SK-N-DZ (cell line): ENCODE results near the gene CHST11.
"Not testable (repeated sequence)": the region's sequence is repeated elsewhere in the genome, so short reads cannot be mapped to it uniquely, and the experiment has no call there.

Experiments
- DNase-seq: peaks from one replicate; pipeline ENCODE4 v3.0.0-alpha.2; 2015; ENCODE audit warnings: low spot score

Gene CHST11

DNA sequence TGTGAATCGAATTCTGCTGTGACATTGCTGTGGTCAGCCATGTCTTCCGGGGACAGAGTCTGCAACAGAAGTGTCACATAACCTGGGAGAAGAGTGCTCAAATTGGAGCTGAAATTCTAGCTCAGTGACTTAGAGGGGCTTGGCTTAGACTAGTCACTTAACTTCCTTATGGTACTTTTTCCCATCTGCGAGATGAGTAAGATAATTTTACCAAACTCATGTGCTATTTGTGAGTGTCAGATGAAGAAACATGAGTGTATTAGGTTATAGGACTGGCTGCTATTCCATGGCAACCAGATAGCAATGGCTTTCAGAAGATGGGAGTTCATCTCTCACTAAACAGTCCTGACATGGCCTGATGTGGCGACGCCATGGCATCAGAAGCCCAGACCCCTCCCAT lies 104.1 kb downstream of the CHST11 start:
- no peak for DNase-seq

GRCh38 chr12:104562763-104563162 lies 106.0 kb downstream of the CHST11 start:
- no peak for DNase-seq

- not testable (repeated sequence) for DNase-seq
Measured at GRCh38 chr12:104564662-104565061, 107.9 kb downstream of the CHST11 start.

GRCh38 chr12:104565606-104566243 lies 109.0 kb downstream of the CHST11 start:
- DNase-seq: peak; percentile 56

GRCh38 chr12:104566244-104566993 lies 109.7 kb downstream of the CHST11 start:
- DNase-seq: no peak

GRCh38 chr12:104567832-104568486 lies 111.2 kb downstream of the CHST11 start:
- no peak for DNase-seq

GRCh38 chr12:104568487-104568868 lies 111.7 kb downstream of the CHST11 start:
- DNase-seq: no peak

DNA sequence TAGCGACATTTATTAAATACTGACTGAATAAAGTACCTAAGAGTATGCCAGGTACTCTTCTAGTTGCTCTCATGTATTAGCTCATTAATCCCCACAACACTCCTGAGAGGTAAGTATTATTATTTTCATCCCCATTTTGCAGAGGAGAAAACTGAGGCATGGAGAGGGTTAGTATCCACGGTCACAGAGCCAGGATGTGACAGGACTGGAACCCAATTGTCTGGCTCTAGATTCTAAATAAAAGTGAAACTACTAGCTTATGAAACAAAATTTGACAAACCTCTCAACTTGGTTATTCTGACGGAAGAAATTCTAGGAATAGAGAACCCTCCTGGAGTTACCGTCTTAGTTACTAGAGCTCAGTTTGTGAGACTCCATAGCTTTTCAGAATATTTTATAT lies 112.2 kb downstream of the CHST11 start:
- DNase-seq: no peak

GRCh38 chr12:104569346-104570173 lies 112.8 kb downstream of the CHST11 start:
- DNase-seq: no peak

- no peak for DNase-seq
Measured at GRCh38 chr12:104570174-104570907, 113.6 kb downstream of the CHST11 start.

- DNase-seq: no peak
Measured at GRCh38 chr12:104571328-104571727, 114.6 kb downstream of the CHST11 start.

DNA sequence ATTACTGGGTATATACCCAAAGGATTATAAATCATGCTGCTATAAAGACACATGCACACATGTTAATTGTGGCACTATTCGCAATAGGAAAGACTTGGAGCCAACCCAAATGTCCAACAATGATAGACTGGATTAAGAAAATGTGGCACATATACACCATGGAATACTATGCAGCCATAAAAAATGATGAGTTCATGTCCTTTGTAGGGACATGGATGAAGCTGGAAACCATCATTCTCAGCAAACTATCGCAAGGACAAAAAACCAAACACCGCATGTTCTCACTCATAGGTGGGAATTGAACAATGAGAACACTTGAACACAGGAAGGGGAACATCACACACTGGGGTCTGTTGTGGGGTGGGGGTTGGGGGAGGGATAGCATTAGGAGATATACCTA lies 117.6 kb downstream of the CHST11 start:
- DNase-seq: not testable (repeated sequence)

DNA sequence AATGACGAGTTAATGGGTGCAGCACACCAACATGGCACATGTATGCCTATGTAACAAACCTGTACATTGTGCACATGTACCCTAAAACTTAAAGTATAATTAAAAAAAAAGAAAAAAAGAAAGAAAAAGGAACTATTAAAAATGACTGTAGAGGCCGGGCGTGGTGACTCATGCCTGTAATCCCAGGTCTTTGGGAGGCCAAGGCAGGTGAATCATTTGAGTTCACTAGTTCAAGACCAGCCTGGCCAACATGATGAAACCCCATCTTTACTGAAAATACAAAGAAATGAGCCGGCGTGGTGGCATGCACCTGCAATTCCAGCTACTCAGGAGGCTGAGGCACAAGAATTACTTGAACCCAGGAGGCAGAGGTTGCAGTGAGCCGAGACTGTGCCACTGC lies 118.0 kb downstream of the CHST11 start:
- not testable (repeated sequence) for DNase-seq

GRCh38 chr12:104575442-104576186 lies 118.9 kb downstream of the CHST11 start:
- no peak for DNase-seq

DNA sequence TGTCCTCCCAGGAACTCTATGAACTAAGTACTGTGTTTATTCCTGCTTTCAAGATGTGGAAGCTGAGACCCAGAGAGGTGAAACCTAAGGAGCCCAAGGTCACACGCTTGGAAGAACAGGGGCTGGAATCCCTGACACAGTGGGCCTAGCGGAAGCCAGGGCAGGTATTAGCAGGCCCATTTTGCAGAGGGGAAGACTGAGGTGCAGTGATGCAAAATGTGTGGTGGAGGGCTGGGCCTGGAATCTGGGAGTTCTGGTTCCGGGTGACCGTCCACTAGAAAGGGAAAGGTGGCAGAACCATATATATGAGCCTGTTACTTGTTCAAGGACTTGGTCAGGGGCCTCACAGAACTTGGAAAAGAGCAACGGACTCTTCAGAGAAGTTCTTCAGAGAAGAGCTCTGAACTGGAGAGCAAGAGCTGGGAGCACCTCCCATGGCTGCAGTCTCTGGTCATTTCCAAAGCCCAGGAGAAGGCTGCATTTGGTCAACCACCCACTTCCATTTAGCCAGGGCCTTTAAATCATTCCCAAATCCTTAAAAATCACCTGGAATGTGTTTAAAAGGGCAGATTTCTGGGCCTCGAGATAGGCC lies 119.5 kb downstream of the CHST11 start:
- DNase-seq: no peak

- DNase-seq: no peak
Measured at GRCh38 chr12:104576980-104577580, 120.3 kb downstream of the CHST11 start.

GRCh38 chr12:104577581-104577981 lies 120.8 kb downstream of the CHST11 start:
- DNase-seq: no peak

GRCh38 chr12:104578453-104578852 lies 121.7 kb downstream of the CHST11 start:
- no peak for DNase-seq

DNA sequence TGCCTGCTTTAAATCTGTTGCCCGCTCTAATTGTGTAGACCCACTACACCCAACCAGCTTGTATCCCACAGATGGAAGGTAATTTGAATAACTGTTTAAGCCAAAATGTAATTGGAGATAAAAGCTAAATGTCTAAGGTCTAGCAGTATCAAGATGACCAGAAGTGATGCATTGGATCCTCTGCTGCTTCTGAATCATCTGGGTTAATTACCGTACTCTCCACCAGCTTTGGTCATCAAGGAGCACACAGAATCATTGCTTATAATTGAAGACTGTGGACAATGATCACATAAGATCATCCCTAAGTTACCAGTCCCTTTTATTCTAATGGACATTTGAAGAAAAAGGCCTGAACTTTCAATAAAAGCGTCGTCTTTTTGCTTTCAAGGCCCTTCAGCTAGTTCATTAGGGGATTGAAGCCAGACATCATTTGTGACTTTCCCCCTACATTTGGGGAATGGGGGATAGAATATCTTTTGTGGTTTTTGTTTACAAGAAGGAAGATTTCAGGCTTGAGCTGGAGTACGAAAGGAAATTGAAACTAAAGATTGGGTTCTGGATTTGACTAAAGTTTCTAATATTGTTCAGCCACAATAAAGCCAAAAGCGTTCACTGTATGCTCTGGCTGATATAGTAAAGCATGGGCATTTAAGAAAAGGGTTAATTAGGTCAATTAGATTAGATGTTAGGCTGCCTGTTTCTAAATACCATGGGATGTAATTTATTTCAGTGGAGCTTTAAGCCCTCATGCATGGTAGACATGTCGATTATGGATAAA lies 123.2 kb downstream of the CHST11 start:
- no peak for DNase-seq
